Body of pancreas (tissue), 4 donors: Measurements from ENCODE around the gene F10. TPM values are rescaled to one million over a fixed set of nuclear protein-coding genes. Genes with fewer than 3 reads are reported as not detected.
A peak's percentile ranks its signal among the peaks of the same experiment; 100 is the strongest.
"Not testable (repeated sequence)": the region's sequence is repeated elsewhere in the genome, so short reads cannot be mapped to it uniquely, and the experiment has no call there.

Experiments
- ATAC-seq: fragments of 150-250 bp; one replicate; pipeline ENCODE4 v1.9.1; 2016
- DNase-seq, 4 donors: peaks; one replicate each; pipeline ENCODE4 v3.0.0-alpha.2; 2019
- H3K27ac ChIP-seq, 4 donors: fragments of 200-600 bp; sonication (generic); 1 replicate in 3 of 4; 2 replicates in 1 of 4; pipeline versions ENCODE4 v1.5.1 to v1.6.1; 2016 to 2019; ENCODE audit warnings: mild to moderate bottlenecking in 1 of 4, mixed read lengths in 1 of 4, moderate library complexity in 1 of 4
- H3K27me3 ChIP-seq, 2 donors: fragments of 200-600 bp; sonication (generic); one replicate each; pipeline ENCODE4 v1.6.0; 2016; ENCODE audit warnings: mild to moderate bottlenecking in 1 of 2
- H3K36me3 ChIP-seq, 2 donors: fragments of 200-600 bp; sonication (generic); replicated peaks in 1 of 2; 2 replicates each; pipeline ENCODE4 v1.5.1; 2016; ENCODE audit warnings: low read depth in 2 of 2; ENCODE audit not compliant: insufficient read depth in 1 of 2
- H3K4me1 ChIP-seq: fragments of 200-600 bp; sonication (generic); one replicate; pipeline ENCODE4 v1.6.0; 2016
- H3K4me3 ChIP-seq, 2 donors: fragments of 200-600 bp; sonication (generic); 1 replicate in 1 of 2; 2 replicates in 1 of 2; pipeline ENCODE4 v1.5.1; 2016 to 2019
- H3K9me3 ChIP-seq, 3 donors: fragments of 200-600 bp; sonication (generic); 1 replicate in 2 of 3; 2 replicates in 1 of 3; pipeline ENCODE4 v1.5.1; 2016
- CTCF ChIP-seq, 7 experiments: fragments of 450-650 bp in 4 of 7; fragments of 200-600 bp in 3 of 7; sonication (generic) in 3 of 7; IDR thresholded peaks; one replicate each; pipeline ENCODE4 v1.5.1; 2016 to 2019; ENCODE audit warnings: antibody characterized with exemption in 7 of 7
- POLR2A ChIP-seq, 3 donors: fragments of 450-650 bp; IDR thresholded peaks; one replicate each; pipeline ENCODE4 v1.6.1; 2016; ENCODE audit warnings: antibody characterized with exemption in 3 of 3, mild to moderate bottlenecking in 2 of 3
- WGBS, 2 donors: methylation state at CpG; one replicate each; pipeline ENCODE4 v1.1.5; 2017; 5-methylcytosine and 5-hydroxymethylcytosine counted together
- intact Hi-C: fragments of 100-400 bp; cut with DNase I; formaldehyde crosslinking; loops from one replicate; pipeline ENCODE4 v1.15.1; 2023
- total RNA-seq, 2 donors: library from RNA; depleted of rRNA; stranded (reverse); fragments of >200 nt; gene quantifications; one replicate each; pipeline ENCODE4 v1.1.0, GENCODE V29; 2016

Gene F10
- total RNA-seq, 2 donors from 2014 or later: 2.3 to 6.7 TPM

- H3K4me1 ChIP-seq: no peaks in the 10 kb centered on the region
- no peak overlapping the region for H3K27ac ChIP-seq
- H3K36me3 ChIP-seq: no peaks in the 10 kb centered on the region
- intact Hi-C loops: no loop called here
- TF ChIP-seq CTCF (IDR thresholded peaks at IDR 0.05) (no peak), POLR2A (IDR thresholded peaks at IDR 0.05) (no peak)
- ATAC-seq (no peak), DNase-seq (no peak)
- WGBS, 2 donors: 82 to 84% methylated on average over 11 of the region's 11 CpGs
- H3K27me3 ChIP-seq: no peaks in the 10 kb centered on the region
- no peaks in the 10 kb centered on the region for H3K9me3 ChIP-seq
- no peak overlapping the region for H3K4me3 ChIP-seq
Observed at GRCh38 chr13:113099142-113099541, 23.5 kb upstream of the F10 start.

- H3K4me1 ChIP-seq, H3K27ac ChIP-seq, H3K9me3 ChIP-seq, DNase-seq, H3K4me3 ChIP-seq, ATAC-seq, H3K36me3 ChIP-seq, intact Hi-C loops, H3K27me3 ChIP-seq: not testable (repeated sequence)
- 59 to 60% methylated on average over 2 to 10 of the region's 10 CpGs for WGBS, 2 donors
Observed at GRCh38 chr13:113102302-113102701, 20.3 kb upstream of the F10 start.

- intact Hi-C loops: no loop called here
Observed at GRCh38 chr13:113102727-113103126, 19.9 kb upstream of the F10 start.

GRCh38 chr13:113103646-113104045 lies 19.0 kb upstream of the F10 start:
- Histone ChIP-seq H3K27ac (no peak overlapping the region), H3K36me3 (no peaks in the 10 kb centered on the region), H3K4me3 (no peak overlapping the region), H3K4me1 (peaks cover 9% of the 10 kb centered on the region), H3K27me3 (no peaks in the 10 kb centered on the region), H3K9me3 (no peaks in the 10 kb centered on the region)
- 20 to 31% methylated on average over 1 to 9 of the region's 9 CpGs for WGBS, 2 donors
- intact Hi-C loops: no loop called here
- DNase-seq (no peak), ATAC-seq (no peak)
- no peak for TF ChIP-seq POLR2A (IDR thresholded peaks at IDR 0.05)
- no peak for TF ChIP-seq CTCF (IDR thresholded peaks at IDR 0.05)

More at GRCh38 chr13:113102727-113103126, 19.9 kb upstream of the F10 start:
- H3K27ac ChIP-seq: no peak overlapping the region
- no peaks in the 10 kb centered on the region for H3K27me3 ChIP-seq
- no peaks in the 10 kb centered on the region for H3K9me3 ChIP-seq
- H3K4me3 ChIP-seq: no peak overlapping the region
- TF ChIP-seq CTCF (IDR thresholded peaks at IDR 0.05) (no peak), POLR2A (IDR thresholded peaks at IDR 0.05) (no peak)
- ATAC-seq (no peak), DNase-seq (no peak)
- 51 to 57% methylated on average over 12 of the region's 12 CpGs for WGBS, 2 donors
- H3K4me1 ChIP-seq: peaks cover 9% of the 10 kb centered on the region
- H3K36me3 ChIP-seq: no peaks in the 10 kb centered on the region

GRCh38 chr13:113105032-113105920 lies 17.3 kb upstream of the F10 start, which contains the start of gene F7:
F7 (plus strand) TSS chr13:113105791; CDS start chr13:113105842, 51 bp downstream.
- H3K36me3 ChIP-seq: no peaks in the 10 kb centered on the region
- H3K4me1 ChIP-seq: peaks cover 19% of the 10 kb centered on the region
- no peaks in the 10 kb centered on the region for H3K9me3 ChIP-seq
- DNase-seq (peak in 2 of 4 donors; percentile 22 to 27), ATAC-seq (no peak)
- intact Hi-C loops: no loop called here
- 44 to 47% methylated on average over 15 to 17 of the region's 17 CpGs for WGBS, 2 donors
- TF ChIP-seq POLR2A (IDR thresholded peaks at IDR 0.05) (no peak), CTCF (IDR thresholded peaks at IDR 0.05) (no peak)
- no peak within 1 kb of the TSS for H3K4me3 ChIP-seq
- H3K27ac ChIP-seq: no peak within 1 kb of the TSS
- H3K27me3 ChIP-seq: peaks cover 0 to 10% of the 10 kb centered on the region in 2 donors
